GM21515 (cell line): ENCODE data around the gene CPAMD8.
"Not testable (repeated sequence)": the region's sequence is repeated elsewhere in the genome, so short reads cannot be mapped to it uniquely, and the experiment has no call there.

ENCODE experiments used
- ATAC-seq: cut with Tn5 transposase; IDR thresholded peaks from one replicate; pipeline ENCODE4 v1.9.1; 2021; ENCODE audit not compliant: unreplicated experiment

CPAMD8 gene

GRCh38 chr19:16877581-16877980, 149.0 kb downstream of the CPAMD8 start:
- no peak for ATAC-seq

GRCh38 chr19:16876904-16877361, 149.7 kb downstream of the CPAMD8 start:
- no peak for ATAC-seq

- ATAC-seq, result no peak
These were observed 150.7 kb downstream of the CPAMD8 start for GRCh38 chr19:16875584-16876555.

- not testable (repeated sequence) for ATAC-seq
These were observed 151.7 kb downstream of the CPAMD8 start for GRCh38 chr19:16874978-16875299.

DNA sequence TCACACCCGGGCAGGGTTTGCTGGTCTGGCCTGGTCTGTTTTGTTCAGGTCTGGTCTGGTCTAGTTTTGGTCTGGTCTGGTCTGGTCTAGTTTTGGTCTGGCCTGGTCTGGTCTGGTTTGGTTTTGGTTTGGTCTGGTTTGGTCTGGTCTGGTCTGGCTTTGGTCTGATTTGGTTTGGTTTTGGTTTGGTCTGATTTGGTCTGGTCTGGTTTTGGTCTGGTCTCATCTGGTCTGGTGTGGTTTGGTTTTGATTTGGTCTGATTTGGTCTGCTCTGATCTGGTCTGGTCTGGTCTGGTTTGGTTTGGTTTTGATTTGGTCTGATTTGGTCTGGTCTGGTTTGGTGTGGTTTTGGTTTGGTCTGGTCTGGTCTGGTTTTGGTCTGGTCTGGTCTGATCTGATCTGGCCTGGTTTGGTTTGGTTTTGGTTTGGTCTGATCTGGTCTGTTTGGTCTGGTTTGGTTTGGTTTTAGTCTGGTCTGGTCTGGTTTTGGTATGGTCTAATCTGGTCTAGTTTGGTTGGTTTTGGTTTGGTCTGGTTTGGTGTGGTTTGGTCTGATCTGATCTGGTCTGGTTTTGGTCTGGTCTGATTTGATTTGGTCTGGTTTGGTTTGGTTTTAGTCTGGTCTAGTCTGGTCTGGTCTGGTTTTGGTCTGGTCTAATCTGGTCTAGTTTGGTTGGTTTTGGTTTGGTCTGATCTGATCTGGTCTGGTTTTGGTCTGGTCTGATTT, 152.2 kb downstream of the CPAMD8 start:
- no peak for ATAC-seq

DNA sequence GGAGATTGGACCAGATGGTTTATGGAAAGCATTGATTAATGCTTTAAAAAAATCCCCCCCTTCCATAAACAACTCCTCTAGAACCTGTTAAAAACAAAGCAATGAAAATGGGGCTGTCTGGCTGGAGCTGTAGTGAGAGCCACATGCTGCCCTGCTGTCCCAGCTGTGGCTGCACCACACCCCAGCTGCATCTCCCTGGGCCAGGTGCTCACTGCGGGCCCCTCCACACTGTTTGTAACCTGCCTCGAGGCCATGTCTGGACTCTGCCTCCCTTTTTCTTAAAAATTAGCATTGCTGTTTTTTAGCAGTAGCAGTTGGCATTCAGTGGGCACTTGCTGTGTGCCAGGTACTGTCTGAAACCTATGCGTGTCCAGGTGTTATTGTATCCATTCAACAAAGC, 153.0 kb downstream of the CPAMD8 start:
- ATAC-seq, result no peak

DNA sequence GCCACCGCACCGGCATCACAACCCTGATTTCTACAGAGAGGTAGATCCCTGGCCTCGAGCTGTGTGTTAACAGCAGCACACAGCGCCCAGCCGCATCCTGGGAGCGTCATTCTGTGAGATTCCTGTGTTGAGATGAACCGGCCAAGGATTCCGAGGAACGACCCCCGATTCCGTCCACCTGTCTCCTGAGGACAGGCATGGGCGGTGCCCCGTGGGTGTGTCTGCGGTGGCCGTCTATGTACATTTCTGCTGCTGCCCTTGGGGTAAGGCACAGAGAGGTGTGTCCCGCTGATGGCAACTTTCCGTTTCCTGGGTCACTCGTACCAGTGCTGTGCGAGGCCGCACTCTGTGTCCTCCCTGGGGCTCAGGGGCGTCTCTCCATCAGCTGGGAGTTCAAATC, 153.9 kb downstream of the CPAMD8 start:
- ATAC-seq, result no peak

DNA sequence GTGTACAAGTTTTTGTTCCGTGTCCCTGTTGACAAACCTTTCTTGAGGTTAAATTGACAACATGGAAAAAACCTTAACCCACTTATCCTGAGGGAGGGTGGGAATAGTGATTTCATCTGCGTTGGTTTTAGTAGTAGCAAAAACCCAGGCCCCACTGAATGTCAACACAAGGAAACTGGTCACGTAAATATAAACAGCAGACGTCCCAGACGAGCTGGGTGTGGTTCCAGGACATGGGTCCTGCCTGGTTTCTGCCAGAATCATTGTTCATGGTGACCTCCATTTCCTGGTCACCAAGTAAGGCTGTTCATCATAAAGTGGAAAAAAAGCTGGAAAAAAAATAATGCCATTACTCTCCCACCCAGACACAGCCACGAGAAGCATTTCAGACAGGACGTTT, 154.7 kb downstream of the CPAMD8 start:
- no peak for ATAC-seq

- no peak for ATAC-seq
These were observed 157.2 kb downstream of the CPAMD8 start for GRCh38 chr19:16869331-16869972.

DNA sequence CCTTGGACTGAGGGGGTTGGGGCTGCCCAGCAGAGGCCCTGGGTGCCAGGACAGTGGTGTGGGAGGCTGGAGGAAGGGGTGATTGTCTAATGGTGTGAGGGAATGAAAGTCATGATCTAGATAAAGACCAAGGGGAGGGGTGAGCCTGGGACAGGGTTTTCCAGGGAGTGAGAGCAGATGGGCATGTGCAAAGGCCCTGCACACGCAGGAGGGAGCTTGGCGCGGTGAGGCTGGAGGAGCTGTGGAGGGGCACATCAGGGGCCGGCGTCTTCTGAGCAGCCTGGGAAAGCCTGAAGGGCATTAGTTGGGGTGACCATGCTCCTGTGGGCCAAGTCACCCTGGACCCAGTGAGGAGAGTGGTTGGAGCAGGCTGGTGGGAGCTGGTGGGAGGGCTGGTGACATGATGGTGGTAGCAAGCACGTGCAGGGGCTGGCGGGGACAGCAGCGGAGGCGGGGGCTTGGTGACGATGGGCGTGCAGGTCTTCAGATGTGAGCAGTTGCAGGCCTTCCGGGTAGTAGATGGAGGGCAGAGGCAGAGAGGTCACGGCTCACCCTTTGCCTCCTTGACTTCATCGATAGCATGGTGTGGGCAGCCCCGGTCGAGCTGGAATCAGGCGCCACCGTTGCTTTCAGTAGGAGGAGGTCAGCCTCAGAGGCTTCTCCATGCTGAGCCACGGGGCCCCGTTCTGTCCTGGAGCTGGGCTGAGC, 158.0 kb downstream of the CPAMD8 start:
- ATAC-seq, result no peak

DNA sequence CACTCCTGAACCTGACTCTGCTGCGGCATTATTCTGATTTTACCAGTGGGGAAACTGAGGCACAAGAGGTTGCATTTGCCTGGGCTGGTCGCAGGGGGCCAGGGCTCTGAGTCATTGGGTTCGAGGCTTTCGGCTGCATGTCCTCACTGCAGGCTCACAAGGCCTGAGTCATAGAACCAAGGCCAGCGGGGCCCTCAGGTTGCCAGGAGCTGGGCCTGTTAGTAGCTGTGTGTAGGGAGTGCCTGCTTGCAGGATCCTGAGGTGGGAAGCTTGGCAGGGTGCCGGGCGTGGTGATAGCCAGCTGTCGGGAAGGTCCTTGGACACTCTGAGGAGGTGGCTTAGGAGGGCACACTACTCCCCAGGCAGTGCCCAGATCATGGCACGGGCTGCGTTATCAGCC, 159.4 kb downstream of the CPAMD8 start:
- no peak for ATAC-seq

DNA sequence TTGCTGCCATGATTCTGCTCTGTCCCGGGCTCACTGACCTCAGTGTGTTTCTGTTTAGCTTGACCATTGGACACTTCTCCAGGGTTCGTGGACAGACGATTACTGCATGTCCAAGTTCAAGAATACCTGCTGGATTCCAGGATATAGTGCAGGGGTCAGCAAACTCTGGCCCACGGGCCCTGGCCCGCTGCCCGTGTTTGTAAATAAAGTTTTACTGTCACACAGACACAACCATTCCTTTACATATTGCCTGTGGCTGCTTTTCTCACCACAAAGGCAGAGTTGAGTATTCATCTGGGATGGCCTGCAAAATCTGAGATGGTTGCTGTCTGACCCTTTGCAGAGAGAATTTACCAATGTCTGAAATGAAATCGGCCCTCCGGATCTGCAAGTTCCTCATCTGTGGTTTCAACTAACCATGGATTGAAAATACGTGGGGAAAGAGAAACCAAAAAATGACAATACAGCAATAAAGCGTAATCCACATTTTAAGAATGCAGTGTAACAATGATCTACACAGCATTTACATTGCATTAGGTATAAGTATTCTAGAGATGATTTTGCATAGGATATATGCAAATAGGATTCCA, 163.7 kb downstream of the CPAMD8 start:
- no peak for ATAC-seq

DNA sequence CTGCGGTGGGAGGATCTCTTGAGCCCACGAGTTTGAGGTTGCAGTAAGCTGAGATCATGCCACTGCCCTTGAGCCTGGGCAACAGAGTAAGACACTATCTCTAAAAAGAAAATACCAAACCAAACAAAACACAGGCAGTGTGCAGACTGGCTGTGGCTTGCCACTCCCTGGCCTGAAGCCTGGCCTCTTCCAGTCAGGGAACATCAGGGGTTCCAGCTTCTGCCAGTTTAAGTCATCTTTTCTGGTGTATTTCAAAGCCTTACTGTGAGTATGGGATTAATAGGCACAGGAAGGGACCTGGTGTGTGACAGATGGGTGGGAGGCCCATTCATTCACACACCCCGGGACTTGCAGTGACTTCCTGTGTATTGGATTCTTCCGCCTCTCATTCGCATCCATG, 164.8 kb downstream of the CPAMD8 start:
- no peak for ATAC-seq

- no peak for ATAC-seq
These were observed 165.6 kb downstream of the CPAMD8 start for GRCh38 chr19:16861011-16861410.

DNA sequence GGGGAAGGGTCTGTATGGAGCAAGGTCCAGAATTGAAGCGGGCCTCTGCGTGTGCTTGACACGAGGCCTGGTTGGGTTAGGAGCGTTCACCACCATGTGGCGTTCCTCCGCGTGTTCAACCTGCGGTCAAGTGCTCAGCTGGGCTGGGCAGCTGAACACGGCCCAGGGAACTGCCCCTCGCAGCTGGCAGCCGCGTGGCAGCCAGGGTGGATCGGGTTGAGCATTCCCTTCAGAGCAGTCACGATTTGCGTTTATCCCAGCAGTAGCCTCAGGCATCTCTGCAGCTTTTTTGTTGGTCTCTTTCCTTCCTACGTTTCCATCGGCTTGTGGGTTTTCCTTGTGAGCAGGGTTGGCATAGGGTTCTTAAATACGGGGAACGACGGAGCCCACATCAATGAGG, 166.5 kb downstream of the CPAMD8 start:
- ATAC-seq, result no peak

DNA sequence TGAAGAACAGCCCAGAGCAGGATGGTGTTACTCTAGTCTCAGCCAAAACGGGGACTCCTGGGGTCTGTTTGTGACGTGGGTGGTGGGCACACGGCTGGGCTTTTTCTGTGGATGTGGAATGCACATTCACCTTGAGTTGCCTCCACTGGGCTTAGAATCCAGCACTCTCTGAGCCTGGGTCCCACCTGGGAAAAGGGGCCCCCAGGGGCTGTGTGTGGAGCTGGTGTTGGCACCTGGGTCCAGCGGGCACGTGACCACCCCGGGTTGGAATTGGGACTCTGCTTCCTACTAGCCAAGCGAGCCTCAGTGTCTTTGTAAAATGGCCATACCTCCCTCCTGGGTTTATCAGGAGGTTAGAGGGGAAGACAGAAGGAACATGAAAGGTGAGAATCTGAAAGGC, 167.0 kb downstream of the CPAMD8 start:
- no peak for ATAC-seq

DNA sequence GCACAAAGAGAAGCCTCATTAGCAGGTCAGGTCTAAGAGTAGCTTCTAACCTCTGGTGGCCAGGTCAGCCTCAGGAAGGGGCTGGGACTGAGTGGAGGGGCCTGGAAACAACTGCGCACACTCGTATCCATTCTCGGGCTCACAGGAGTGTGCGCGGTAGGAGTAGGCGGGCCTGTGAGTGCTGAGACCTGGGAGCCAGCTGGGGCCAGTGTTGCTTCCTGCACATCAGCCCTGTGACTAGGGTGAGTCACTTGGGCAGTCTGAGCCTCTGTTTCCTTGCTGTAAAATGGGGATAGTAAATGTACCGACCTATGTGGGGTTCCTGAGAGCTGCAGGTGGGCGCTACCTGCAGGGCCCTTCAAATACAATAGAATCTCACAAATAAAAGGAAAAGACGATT, 170.5 kb downstream of the CPAMD8 start:
- no peak for ATAC-seq

DNA sequence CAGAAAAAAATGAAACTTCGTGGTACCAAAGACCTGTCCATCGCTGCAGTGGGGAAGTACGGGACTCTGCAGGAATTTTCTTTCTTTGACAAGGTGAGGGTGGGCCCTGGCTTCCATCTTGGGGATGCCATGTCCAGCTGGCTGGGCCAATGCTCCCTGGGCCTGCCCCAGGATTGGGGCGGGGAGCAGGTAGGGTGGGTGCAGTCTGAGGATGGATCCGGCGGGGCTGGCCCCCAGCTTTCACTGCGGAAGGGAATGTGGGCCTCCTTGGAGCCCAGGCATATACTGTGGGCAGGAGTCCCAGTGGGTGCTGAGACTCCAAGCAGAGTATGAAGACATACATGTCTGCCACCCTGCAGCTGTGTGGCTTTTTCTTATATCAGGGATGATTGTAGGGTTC, 173.5 kb downstream of the CPAMD8 start:
- ATAC-seq, result no peak

DNA sequence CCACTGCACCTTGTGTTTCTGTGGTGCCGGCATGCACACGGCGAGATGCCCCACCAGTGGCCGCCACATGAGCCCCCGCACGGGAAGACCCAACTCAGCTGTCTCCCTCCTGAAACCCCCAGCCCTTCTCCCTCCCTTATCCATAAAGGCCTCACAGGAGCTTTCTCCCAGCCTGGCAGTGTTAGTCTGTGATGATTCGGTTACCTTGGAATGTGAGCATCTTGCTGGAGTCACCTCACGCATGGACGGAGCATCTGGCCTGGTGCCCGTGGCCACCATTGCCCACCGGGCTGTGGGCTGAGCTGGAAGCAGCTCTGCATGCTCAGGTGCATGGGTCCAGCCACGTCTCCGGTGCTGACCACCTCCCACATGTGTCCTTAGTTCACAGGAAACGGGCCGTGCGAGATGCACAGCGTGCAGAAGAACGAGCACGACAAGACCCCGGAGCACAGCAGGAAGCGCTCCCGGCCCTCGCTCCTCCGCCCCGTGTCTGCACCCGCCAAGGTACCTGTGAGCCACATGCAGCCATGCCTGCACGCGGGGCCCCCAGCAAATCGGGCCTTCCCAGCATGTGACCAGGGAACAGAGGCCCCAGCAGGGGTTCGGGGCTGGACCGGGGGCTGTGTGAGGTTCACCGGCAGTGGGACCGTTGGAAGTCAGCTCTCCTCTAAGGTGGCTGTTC, 175.4 kb downstream of the CPAMD8 start:
- no peak for ATAC-seq

DNA sequence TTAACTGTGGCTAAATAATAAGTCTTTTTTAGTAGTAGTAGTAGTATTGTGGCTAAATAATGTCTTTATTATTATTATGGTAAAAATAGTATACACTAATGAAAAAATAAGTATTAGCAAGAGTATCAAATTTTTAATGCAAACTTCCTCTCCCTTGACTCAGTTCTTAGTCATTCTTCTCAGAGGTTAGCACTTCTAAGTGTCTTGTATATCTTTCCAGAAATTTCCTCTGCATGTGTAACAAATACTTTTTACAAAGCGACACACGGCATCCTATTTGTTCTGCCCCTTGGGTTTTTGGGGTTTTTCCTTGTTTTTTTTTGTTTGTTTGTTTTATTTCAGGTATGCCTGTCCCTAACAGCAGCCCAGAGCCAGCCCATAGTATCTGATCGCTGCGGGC, 176.5 kb downstream of the CPAMD8 start:
- no peak for ATAC-seq
